Measurements from ENCODE around the gene ZNF318.
"Not testable (repeated sequence)": the region's sequence is repeated elsewhere in the genome, so short reads cannot be mapped to it uniquely, and the experiment has no call there.

The ZNF318 gene

GRCh38 chr6:43331891-43332290 is 37.6 kb downstream of the ZNF318 start:
- DNase-seq: no peak

- no peak for DNase-seq
Observed at GRCh38 chr6:43331470-43331869, 38.0 kb downstream of the ZNF318 start.

- no peak for DNase-seq
Observed at GRCh38 chr6:43328528-43328927, 40.9 kb downstream of the ZNF318 start.

GRCh38 chr6:43325876-43326275 is 43.6 kb downstream of the ZNF318 start:
- DNase-seq: no peak

- DNase-seq: no peak
Observed at GRCh38 chr6:43318011-43318410, 51.4 kb downstream of the ZNF318 start.

GRCh38 chr6:43313813-43314212 is 55.6 kb downstream of the ZNF318 start:
- DNase-seq: no peak

- DNase-seq: no peak
Observed at GRCh38 chr6:43311666-43312065, 57.8 kb downstream of the ZNF318 start.

- DNase-seq: no peak
Observed at GRCh38 chr6:43310624-43311023, 58.8 kb downstream of the ZNF318 start.

GRCh38 chr6:43310134-43310533 is 59.3 kb downstream of the ZNF318 start:
- no peak for DNase-seq

GRCh38 chr6:43308990-43309477 is 60.4 kb downstream of the ZNF318 start:
- DNase-seq: no peak

GRCh38 chr6:43308101-43308989 is 61.1 kb downstream of the ZNF318 start, which contains the start of gene CRIP3:
Gene CRIP3, minus strand, starts transcription at chr6:43308826. Its CDS starts 34 bp downstream, at chr6:43308792.
- DNase-seq: peak; percentile 74

GRCh38 chr6:43307451-43308100 is 61.9 kb downstream of the ZNF318 start:
- DNase-seq: no peak

- DNase-seq: no peak
Observed at GRCh38 chr6:43306086-43306485, 63.4 kb downstream of the ZNF318 start.

- no peak for DNase-seq
Observed at GRCh38 chr6:43304882-43305281, 64.6 kb downstream of the ZNF318 start.

GRCh38 chr6:43304361-43304760 is 65.1 kb downstream of the ZNF318 start:
- DNase-seq: no peak

GRCh38 chr6:43303751-43304331 is 65.6 kb downstream of the ZNF318 start:
- no peak for DNase-seq

GRCh38 chr6:43303006-43303405 is 66.4 kb downstream of the ZNF318 start:
- not testable (repeated sequence) for DNase-seq

GRCh38 chr6:43302126-43302525 is 67.3 kb downstream of the ZNF318 start:
- no peak for DNase-seq

GRCh38 chr6:43301081-43301870 is 68.2 kb downstream of the ZNF318 start:
- no peak for DNase-seq

GRCh38 chr6:43299338-43300293 is 69.8 kb downstream of the ZNF318 start:
- no peak for DNase-seq

- no peak for DNase-seq
Observed at GRCh38 chr6:43298565-43299337, 70.7 kb downstream of the ZNF318 start.

Measured in NCI-H1105 (cell line).